ENCODE data around the gene BNIP3. TPM values are rescaled to one million over a fixed set of nuclear protein-coding genes. Genes with fewer than 3 reads are reported as not detected.

Gene BNIP3
- total and polyA plus RNA-seq, 2 of the 13 experiments (the other 11 are each of a cell fraction or from before 2014, with no cell fraction given), result 73.7 to 223 TPM

GRCh38 chr10:131946321-131946751, 35.4 kb downstream of the BNIP3 start:
- in situ Hi-C loops (cut with HindIII; ENCODE audit: extremely low pct_ligation_motif_present, low pct_unique_long_range_greater_than_20kb), result no loop called here
- no peaks in the 10 kb centered on the region for H3K79me2 ChIP-seq (ENCODE audit: insufficient read depth, low read length)
- FAIRE-seq, result no peak
- H3K27ac ChIP-seq (ENCODE audit: extremely low read length, insufficient read depth, low read length), result no peak overlapping the region
- no peak for DNase-seq (ENCODE audit: low spot score)
- ChIA-PET CTCF (ENCODE audit: low intra/inter-chr PET ratio, low total read pairs) (no interaction called here), POLR2A (no interaction called here)
- BruUV-seq (replicated peaks), result no TSS peak
- TF ChIP-seq ATF7-NPFF (CRISPR knock-in tag; IDR thresholded peaks at IDR 0.05; ENCODE audit: low read depth) (no peak), RAD21 (CRISPR knock-in tag; IDR thresholded peaks at IDR 0.05) (no peak), REST (IDR thresholded peaks at IDR 0.05; ENCODE audit: borderline replicate concordance in 1 of 2, low read depth in 1 of 2, low read length in 2 of 2) (no peak), E2F5 (CRISPR knock-in tag; conservative IDR thresholded peaks at IDR 0.05) (no peak), GATA4 (IDR thresholded peaks at IDR 0.05; ENCODE audit: borderline replicate concordance, low read depth) (no peak), MTERF4 (CRISPR knock-in tag; IDR thresholded peaks at IDR 0.05) (no peak), ZNF136 (CRISPR knock-in tag; IDR thresholded peaks at IDR 0.05; ENCODE audit: low read depth) (no peak), ZFAT (CRISPR knock-in tag; conservative IDR thresholded peaks at IDR 0.05) (no peak), TBX2 (CRISPR knock-in tag; IDR thresholded peaks at IDR 0.05; ENCODE audit: borderline replicate concordance) (no peak), SP2 (CRISPR knock-in tag; IDR thresholded peaks at IDR 0.05) (no peak), U2AF2 (IDR thresholded peaks at IDR 0.05; ENCODE audit: low read depth, low read length) (no peak), HMGXB4 (CRISPR knock-in tag; IDR thresholded peaks at IDR 0.05; ENCODE audit: borderline replicate concordance in 1 of 2, low read depth in 1 of 2) (no peak), ZNF841 (CRISPR knock-in tag; IDR thresholded peaks at IDR 0.05; ENCODE audit: borderline replicate concordance) (no peak), AKAP8 (CRISPR knock-in tag; IDR thresholded peaks at IDR 0.05) (no peak), TRAFD1 (CRISPR knock-in tag; IDR thresholded peaks at IDR 0.05; ENCODE audit: borderline replicate concordance) (no peak)
- H3K9me3 ChIP-seq (ENCODE audit: low read length), result no peaks in the 10 kb centered on the region
- no peaks in the 10 kb centered on the region; the same call in 1 of the 2 replicates for H4K20me1 ChIP-seq (ENCODE audit: insufficient read depth, low read length)
- intact Hi-C loops (cut with micrococcal nuclease; ENCODE audit: unreplicated experiment), result no loop called here
- H3K4me1 ChIP-seq (ENCODE audit: insufficient read depth, low read length), result peaks cover 12% of the 10 kb centered on the region
- no peak overlapping the region for H3K4me3 ChIP-seq (replicated peaks in 1 of 3; ENCODE audit: insufficient read depth in 1 of 3, low read depth in 2 of 3, low read length in 3 of 3)
- H3K9ac ChIP-seq (ENCODE audit: insufficient read depth, low read depth, low read length), result no peak overlapping the region
- no peak overlapping the region for H3K4me2 ChIP-seq (ENCODE audit: low read depth, low read length)
- H2AFZ ChIP-seq (ENCODE audit: low read length), result no peak overlapping the region
- H3K27me3 ChIP-seq (ENCODE audit: control insufficient read depth in 1 of 2, insufficient read depth in 2 of 2, low read length in 2 of 2), result no peaks in the 10 kb centered on the region
- no peak for ATAC-seq
- peaks cover 34 to 85% of the 10 kb centered on the region in 2 experiments; a peak in 4 of 5 replicates for H3K36me3 ChIP-seq (replicated peaks in 1 of 2; ENCODE audit: control insufficient read depth in 1 of 2, insufficient read depth in 2 of 2, low read length in 2 of 2)
- WGBS (ENCODE audit: low lambda C conversion rate), result 95% methylated on average over 12 of the region's 14 CpGs

All from HepG2 (cell line).